ENCODE results near the gene CFAP45.
"Not testable (repeated sequence)": the region's sequence is repeated elsewhere in the genome, so short reads cannot be mapped to it uniquely, and the experiment has no call there.

The CFAP45 gene

GRCh38 chr1:159900755-159901360 is 893 bp upstream of the CFAP45 start:
- ChIA-PET POLR2A (no interaction called here), CTCF (interaction anchor here (1.0 to 3.3 kb wide), 7 partner anchors 8 to 120 kb away, joined by 3 to 26 read pairs (median 5); partner anchors contain the start of gene DUSP23)
- no peak for TF ChIP-seq CTCF (IDR thresholded peaks at IDR 0.05; ENCODE audit: insufficient read depth, low read length, missing control alignments)
- no peak for DNase-seq (ENCODE audit: low read depth, low spot score)
- no peak overlapping the region for H3K4me3 ChIP-seq (ENCODE audit: low read depth, low read length)

GRCh38 chr1:159899634-159900033 is 331 bp downstream of the CFAP45 start:
- DNase-seq (ENCODE audit: low read depth, low spot score); H3K4me3 ChIP-seq (ENCODE audit: low read depth, low read length); POLR2A ChIA-PET: not testable (repeated sequence)
- CTCF ChIA-PET: interaction anchor here (1.0 to 2.6 kb wide), 3 partner anchors 9 to 100 kb away, joined by 3 to 17 read pairs (median 11); no protein-coding TSS in a partner anchor

GRCh38 chr1:159898527-159898926 is 1.4 kb downstream of the CFAP45 start:
- H3K4me3 ChIP-seq (ENCODE audit: low read depth, low read length): no peak overlapping the region
- CTCF ChIA-PET: interaction anchor here (1.2 to 15.3 kb wide), 4 partner anchors 99 to 119 kb away, joined by 3 to 1007 read pairs (median 204); partner anchors contain the start of genes DUSP23 and FCRL6
- POLR2A ChIA-PET: no interaction called here
- no peak for TF ChIP-seq CTCF (IDR thresholded peaks at IDR 0.05; ENCODE audit: insufficient read depth, low read length, missing control alignments)
- no peak for DNase-seq (ENCODE audit: low read depth, low spot score)

GRCh38 chr1:159897962-159898361 is 2.0 kb downstream of the CFAP45 start:
- H3K4me3 ChIP-seq (ENCODE audit: low read depth, low read length): no peak overlapping the region
- TF ChIP-seq CTCF (IDR thresholded peaks at IDR 0.05; ENCODE audit: insufficient read depth, low read length, missing control alignments): no peak
- CTCF ChIA-PET: interaction anchor here (1.2 to 15.3 kb wide), 5 partner anchors 19 to 119 kb away, joined by 3 to 1007 read pairs (median 201); partner anchors contain the start of genes DUSP23 and FCRL6
- DNase-seq (ENCODE audit: low read depth, low spot score): no peak
- POLR2A ChIA-PET: no interaction called here

GRCh38 chr1:159896546-159896930 is 3.4 kb downstream of the CFAP45 start:
- no peak for TF ChIP-seq CTCF (IDR thresholded peaks at IDR 0.05; ENCODE audit: insufficient read depth, low read length, missing control alignments)
- POLR2A ChIA-PET: interaction anchor here (0.8 kb wide), 1 partner anchor 29 kb away, joined by 5 read pairs; the partner anchor contains the start of gene TAGLN2
- H3K4me3 ChIP-seq (ENCODE audit: low read depth, low read length): no peak overlapping the region
- DNase-seq (ENCODE audit: low read depth, low spot score): no peak
- CTCF ChIA-PET: interaction anchor here (1.0 to 15.3 kb wide), 9 partner anchors 16 to 763 kb away, joined by 3 to 1007 read pairs (median 4); partner anchors contain the start of genes DUSP23, FCRL6 and SLAMF8

GRCh38 chr1:159895836-159896545 is 4.0 kb downstream of the CFAP45 start:
- DNase-seq (ENCODE audit: low read depth, low spot score): no peak
- TF ChIP-seq CTCF (IDR thresholded peaks at IDR 0.05; ENCODE audit: insufficient read depth, low read length, missing control alignments): no peak
- ChIA-PET POLR2A (interaction anchor here (0.8 kb wide), 1 partner anchor 29 kb away, joined by 5 read pairs; the partner anchor contains the start of gene TAGLN2), CTCF (interaction anchor here (1.0 to 15.3 kb wide), 11 partner anchors 16 to 763 kb away, joined by 3 to 1007 read pairs (median 33); partner anchors contain the start of genes DUSP23, FCRL6, SLAMF8 and TAGLN2)
- no peak overlapping the region for H3K4me3 ChIP-seq (ENCODE audit: low read depth, low read length)

Data from AG04449 (cell line).